Measurements from ENCODE around the gene NCOA3.
A peak's percentile ranks its signal among the peaks of the same experiment; 100 is the strongest.
"Not testable (repeated sequence)": the region's sequence is repeated elsewhere in the genome, so short reads cannot be mapped to it uniquely, and the experiment has no call there.

NCOA3 gene

DNA sequence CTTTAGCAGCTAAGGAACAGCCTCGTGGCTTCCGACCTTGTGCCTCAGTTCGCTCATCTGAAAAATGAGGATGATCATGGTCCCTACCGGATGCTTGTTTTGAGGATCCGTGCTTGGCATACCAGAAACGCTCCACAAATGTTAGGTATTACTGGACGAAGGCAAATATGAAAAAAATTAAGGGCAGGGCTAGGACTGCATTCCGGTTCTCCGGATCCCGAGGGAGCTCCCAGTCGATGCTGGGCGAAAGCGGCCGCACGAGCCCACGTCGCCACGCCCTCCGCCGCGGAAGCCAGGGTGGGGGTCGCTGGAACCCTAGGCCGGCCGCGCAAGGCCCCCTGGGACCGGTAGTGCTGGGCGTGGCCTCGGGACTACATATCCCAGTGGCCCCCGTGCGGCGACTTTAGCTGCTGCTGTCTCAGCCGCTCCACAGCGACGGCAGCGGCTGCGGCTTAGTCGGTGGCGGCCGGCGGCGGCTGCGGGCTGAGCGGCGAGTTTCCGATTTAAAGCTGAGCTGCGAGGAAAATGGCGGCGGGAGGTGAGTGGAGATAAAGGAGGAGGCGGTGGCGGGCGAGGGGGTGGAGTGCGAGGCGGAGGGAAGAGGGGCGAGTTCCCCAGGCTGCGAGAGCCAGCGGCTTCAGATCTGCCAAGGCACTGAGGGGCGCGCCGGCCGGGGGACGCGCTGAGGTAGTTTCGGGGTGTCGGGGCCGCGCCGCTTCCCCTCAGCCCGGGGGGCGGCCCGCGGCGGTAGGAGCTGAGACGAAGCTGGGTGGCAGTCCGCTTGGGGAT, at the start of gene NCOA3:
Gene NCOA3, plus strand, starts transcription at position 406 of the 789 bp plus-strand sequence. CDS start 120,361 bp downstream, outside the sequence.
- DNase-seq (ENCODE audit: low read depth in 2 of 2) = peak; percentile 95

DNA sequence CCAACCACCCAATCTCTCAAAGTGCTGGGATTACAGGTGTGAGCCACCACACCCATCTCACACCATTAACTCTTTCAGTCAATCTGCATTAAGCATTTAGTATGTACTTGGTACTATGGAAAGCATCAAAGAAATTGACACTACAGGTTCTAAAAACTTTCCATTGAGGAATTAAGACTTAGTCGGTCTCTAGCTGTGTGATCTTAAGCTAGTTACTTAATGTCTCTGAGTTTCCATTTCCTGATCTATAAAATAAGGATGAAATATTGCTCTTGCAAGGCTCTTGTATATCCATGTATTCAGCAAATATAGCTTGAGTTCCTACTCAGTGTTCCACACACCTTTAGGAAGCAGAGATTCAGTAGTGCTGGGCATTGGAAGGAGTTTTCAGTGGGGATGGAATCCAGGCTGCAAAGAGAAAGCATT, 48.9 kb upstream of the NCOA3 start:
- DNase-seq (ENCODE audit: low read depth in 2 of 2) = no peak

DNA sequence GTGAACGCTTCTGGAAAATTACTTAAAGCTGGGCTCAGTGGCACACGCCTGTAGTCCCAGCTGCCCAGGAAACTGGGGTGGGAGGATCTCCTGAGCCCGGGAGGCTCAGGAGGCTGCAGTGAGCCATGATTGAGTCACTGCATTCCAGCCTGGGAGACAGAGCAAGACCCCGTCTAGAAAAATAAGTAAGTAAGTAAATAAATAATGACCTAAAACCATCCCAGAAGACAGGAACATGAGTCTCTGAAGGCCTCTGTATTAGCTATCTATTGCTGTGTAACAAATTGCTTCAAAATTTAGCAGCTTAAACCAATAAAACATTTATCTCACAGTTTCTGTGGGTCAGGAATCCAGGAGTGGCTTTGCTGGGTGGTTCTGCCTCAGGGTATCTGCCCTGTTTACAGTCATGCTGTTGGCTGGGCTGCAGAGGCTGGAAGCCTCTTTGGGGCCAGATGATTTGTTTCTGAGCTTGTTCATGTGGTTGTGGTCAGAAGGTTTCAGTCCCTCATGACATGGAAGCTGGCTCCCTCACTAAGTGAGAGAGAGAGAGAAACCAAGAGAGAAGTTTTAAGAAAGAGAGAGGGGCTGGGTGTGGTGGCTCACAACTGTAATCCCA, 48.4 kb upstream of the NCOA3 start:
- peak; percentile 56 to 65 for DNase-seq (ENCODE audit: low read depth in 2 of 2)

DNA sequence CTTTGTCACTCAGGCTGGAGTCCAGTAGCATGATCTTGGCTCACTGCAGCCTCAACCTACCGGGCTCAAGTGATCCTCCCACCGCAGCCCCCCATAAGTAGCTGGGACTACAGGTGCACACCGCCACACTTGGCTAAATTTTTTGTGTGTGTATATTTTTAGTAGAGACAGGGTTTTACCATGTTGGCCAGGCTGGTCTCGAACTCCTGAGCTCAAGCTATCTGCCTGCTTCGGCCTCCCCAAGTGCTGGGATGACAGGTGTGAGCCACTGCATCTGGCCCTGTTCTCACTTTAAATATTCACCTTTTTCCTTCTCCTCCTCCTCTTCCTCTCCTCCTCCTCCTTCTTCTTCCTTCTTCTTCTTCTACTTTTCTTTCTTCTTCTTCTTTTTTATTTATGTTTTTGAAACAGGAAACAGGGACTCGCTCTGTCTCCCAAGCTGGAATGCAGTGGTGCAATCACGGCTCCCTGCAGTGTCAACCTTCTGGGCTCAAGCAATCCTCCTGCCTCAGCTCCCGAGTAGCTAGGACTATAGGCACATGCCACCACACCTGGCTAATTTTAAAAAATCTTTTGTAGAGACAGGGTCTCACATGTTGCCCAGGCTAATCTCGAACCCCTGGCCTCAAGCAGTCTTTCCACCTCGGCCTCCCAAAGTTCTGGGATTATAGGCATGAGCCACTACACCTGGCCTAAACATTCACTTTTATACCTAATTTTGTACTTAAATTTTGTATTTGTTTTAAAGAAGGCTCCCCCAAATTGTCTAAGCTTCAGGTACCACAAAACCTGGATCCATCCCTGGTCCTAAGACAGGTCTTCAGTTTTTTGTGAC, 47.2 kb upstream of the NCOA3 start:
- DNase-seq (ENCODE audit: low read depth in 2 of 2) = no peak

DNA sequence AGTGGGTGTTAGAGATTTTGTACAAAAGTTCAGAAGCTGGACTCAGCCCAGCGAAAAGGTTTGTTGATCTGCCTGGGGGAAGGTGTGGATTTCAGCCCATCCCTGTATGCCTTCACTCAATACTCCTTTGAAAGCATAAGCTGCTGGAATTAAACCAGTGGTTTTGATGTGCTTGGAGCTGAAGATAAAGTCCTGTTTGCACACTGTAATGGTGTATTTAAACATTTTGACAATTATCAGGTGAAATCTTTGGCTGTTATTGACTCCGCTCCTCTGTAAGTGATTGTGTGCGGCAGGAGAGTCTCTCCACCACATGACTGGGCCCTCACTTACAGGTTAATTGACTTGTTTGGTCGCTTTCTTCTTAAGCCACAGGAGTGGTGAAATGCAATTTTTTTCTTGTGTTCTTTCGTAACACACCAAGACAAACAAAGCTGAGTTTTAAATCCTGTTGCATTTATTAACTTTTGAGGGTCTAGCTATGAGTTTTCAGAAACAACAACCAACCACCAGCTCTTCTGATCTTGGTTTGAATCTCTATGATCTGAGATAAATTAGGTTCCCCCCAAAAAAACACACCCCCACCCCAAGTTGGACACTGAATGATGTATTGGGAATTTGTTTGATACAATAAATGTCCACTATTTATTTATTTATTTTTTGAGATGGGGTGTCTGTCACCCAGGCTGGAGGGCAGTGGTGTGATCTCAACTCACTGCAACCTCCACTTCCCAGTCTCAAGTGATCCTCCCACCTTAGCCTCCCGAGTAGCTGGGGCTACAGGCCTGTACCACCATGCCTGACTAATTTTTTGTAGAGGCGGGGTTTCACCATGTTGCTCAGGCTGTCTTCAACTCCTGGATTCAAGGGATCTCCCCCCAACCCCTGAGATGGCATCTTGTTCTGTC, 46.3 kb upstream of the NCOA3 start:
- DNase-seq (ENCODE audit: low read depth in 2 of 2) = no peak

DNA sequence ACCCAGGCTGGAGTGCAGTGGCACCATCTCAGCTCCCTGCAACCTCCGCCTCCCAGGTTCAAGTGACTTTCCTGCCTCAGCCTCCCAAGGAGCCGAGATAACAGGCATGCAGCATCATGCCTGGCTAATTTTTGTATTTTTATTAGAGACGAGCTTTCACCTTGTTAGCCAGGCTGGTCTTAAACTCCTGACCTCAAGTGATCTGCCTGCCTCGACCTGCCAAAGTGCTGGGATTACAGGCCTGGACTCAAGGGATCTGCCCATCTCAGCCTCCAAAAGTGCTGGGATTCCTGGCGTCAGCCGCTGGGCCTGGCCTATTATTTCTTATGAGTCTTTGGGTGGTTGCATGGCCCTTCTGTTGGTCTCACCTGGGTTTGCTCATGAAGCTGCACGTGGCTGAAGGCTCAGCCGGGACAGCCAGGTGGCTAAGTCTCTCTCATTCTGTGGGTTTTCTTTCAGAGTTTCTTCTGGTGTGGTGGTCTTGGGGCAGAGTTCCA, 45.6 kb upstream of the NCOA3 start:
- DNase-seq (ENCODE audit: low read depth in 2 of 2) = no peak

DNA sequence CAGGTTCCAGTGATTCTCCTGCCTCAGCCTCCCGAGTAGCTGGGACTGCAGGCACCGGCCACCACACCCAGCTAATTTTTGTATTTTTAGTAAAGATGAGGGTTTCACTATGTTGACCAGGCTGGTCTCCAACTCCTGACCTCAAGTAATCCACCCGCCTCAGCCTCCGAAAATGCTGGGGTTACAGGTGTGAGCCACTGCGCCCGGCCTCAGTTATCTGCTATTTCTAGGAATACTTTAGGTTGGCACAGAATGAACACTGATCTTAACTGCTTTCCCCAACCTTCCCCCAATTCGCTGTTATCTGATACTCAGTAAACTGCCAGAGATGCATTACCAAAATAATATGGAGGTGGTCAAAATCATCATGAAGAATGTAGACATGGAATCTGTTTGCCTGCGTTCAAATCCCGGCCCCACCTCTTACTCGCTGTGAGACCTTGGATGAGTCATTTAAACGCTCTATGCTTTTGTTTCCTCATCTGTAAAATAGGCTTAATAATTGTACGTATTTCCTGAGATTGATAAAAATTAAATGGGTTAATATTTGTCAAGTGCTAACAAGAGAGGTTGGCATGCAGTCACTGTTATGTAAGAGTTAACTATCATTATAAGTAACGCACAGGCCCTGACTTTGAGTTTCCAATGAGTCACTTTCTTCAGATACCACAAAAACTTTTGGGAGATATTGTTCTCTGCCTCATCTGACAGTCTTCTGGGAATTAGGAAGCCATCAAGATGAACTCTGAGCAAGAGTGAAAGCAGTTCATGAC, 44.5 kb upstream of the NCOA3 start:
- DNase-seq (ENCODE audit: low read depth in 2 of 2) = peak in 1 of 2 donors; percentile 10

DNA sequence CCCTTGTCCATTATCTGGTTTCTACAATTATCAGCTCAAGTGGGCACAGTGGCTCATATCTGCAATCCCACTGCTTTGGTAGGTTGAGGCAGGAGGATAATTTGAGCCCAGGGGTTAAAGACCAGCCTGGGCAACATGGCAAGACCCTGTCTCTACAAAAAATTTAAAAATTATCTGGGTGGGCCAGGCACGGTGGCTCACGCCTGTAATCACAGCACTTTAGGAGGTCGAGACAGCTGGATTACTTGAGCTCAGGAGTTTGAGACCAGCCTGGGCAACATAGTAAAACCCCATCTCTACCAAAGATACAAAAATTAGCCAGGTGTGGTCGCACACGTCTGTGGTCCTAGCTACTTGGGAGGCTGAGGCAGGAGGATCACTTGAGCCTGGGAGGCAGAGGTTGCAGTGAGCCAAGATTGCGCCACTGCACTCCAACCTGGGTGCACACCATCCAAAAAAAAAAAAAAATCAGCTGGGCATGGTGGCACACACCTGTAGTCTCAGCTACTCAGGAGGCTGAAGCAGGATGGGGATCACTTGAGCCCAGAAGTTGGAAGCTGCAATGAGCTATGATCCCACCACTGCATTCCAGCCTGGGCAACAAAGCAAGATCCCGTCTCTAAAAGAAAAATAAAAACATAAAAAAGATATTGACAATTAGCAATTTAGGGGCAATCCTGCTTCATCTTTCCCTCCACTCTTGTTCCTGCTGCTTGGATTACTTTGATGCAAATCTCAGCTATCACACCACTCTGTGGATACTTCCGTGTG, 43.2 kb upstream of the NCOA3 start:
- not testable (repeated sequence) for DNase-seq (ENCODE audit: low read depth in 2 of 2)

DNA sequence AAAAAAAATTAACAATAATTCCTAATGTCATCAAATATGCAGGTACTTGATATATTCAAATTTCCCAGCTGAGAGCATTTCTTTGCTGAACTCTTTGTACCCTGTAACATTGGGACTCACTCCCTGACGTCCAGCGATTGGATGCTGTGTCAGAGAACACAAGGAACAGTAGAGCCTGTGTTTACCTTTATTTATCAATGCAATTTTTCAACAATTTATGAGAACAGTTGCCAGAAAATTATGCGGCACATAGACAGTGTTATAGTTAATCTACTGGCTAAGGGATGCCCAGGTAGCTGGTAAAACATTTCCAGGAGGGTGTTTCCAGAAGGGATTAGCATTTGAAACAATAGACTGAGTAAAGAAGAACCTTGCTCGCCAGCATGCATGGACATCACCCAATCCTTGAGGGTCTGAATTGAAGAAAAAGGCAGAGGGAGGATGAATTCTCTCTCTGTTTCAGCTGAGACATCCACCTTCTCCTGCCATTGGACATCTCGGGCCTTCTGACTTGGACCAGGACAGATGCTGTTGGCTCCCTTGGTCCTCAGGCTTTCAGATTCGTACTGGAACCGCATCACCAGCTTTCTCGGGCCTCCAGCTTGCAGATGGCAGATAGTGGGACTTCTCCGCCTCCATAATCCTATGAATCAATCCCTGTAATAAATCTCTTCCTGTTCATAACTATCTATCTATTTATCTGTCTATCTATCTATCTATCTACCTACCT, 42.2 kb upstream of the NCOA3 start:
- no peak for DNase-seq (ENCODE audit: low read depth in 2 of 2)

DNA sequence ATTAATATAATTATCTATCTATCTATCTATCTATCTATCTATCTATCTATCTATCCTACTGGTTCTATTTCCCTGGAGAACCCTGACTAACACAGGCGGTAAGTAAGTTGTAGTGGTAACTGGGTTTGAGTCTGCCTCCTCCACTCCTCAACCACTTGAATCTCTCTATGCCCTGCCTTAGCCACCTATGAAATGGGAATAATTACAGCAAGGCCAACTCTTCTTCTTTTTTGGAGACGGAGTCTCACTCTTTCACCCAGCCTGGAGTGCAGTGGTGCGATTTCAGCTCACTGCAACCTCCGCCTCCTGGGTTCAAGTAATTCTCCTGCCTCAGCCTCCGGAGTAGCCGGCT, 41.0 kb upstream of the NCOA3 start:
- not testable (repeated sequence) for DNase-seq (ENCODE audit: low read depth in 2 of 2)

DNA sequence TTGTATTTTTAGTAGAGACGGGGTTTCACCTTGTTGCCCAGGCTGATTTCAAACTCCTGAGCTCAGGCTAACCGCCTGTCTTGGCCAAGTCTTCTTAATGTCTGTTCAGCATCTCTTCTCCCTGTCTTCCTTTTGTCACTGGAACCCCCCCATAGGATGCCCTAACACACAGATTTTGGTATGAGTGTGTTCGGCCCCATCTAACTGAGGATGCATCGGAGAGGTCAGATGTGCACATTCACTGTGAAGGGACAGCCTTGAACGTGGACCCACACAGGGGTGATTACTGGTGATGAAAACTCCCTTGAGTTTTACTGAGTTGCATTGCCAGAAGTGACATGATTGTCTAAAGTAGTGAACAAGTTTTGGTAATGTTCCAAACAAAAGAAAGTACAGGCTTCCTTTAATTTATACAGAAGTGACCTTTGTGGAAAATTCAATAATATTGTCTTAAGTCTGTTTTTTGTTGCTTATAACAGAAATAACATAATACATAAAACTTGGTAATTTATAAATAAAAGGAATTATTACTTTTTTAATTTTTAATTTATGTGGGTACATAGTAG, 40.5 kb upstream of the NCOA3 start:
- no peak for DNase-seq (ENCODE audit: low read depth in 2 of 2)

DNA sequence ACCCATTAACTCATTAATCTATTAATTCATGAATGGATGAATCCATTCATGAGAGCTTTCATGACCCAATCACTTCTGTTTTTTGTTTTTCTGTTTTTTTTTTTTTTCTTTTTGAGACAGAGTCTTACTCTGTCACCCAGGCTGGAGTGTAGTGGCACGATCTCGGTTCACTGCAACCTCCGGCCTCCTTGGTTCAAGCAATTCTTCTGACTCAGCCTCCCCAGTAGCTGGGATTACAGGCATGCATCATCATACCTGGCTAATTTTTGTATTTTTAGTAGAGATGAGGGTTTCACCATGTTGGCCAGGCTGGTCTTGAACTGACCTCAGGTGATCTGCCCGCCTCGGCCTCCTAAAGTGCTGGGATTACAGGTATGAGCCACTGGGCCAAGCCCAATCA, 39.8 kb upstream of the NCOA3 start:
- DNase-seq (ENCODE audit: low read depth in 2 of 2) = not testable (repeated sequence)

DNA sequence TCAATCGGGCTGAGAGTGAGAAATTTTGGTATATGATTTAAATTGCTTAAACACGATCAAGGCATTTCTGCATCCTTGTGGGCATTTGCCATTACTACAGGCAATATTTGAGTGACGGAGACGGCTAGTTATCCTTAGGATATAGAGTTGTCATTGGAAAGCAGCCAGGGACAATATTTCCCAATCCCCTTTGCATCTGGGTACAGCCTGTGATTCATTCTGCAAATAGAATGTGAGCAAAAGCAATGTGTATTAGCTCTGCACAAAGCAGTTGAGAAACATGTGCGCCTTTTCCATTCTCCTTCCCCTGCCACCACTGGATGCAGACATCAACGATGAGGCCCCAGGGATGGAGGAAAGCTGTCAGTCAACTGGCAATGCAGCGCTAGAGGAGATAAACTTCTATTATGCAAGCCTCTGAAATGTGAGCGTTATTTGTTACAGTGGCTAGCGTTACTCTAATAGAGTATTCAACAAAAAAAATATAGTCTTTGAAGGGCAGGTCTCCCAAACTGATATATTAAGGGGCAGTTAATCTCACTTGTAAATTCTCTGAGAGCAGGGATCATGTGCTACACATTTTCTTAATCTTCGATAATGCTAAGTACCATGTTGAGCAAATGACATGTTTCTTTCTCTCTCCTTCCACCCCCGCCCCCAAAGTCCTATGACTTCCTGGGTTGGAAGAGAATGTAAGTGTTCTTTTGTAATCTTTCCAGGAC, 37.1 kb upstream of the NCOA3 start:
- DNase-seq (ENCODE audit: low read depth in 2 of 2) = no peak

DNA sequence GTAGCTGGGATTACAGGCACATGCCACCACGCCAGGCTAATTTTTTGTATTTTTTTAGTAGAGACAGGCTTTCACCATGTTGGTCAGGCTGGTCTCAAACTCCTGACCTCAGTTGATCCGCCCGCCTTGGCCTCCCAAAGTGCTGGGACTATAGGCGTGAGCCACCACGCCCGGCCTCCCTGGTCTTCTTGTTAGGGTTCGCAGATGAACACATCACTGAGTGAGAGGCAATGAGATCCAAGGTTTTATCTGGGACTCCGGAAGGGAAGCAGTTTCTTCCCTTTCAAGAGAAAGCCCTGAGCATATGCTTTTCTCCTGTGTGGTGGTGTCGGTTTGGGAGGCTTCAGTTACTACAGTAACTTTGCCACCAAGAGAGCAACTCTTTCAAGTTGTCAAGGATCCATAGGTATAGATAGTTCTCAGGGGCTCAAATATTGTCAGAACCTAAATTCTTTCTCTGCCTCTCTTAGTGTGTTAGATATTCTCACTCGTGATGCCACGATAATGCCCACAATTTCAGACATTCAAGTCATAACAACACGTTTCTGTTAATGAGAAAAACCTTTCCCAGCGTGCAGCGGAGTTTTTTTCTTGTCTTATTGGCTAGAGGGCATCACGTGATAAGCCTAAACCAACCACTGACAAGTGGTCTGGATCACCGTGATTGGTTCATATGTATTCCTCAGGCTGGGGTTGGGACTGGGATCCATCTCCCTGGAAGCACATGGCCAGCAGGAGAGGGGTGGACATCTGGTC, 36.2 kb upstream of the NCOA3 start:
- no peak for DNase-seq (ENCODE audit: low read depth in 2 of 2)

DNA sequence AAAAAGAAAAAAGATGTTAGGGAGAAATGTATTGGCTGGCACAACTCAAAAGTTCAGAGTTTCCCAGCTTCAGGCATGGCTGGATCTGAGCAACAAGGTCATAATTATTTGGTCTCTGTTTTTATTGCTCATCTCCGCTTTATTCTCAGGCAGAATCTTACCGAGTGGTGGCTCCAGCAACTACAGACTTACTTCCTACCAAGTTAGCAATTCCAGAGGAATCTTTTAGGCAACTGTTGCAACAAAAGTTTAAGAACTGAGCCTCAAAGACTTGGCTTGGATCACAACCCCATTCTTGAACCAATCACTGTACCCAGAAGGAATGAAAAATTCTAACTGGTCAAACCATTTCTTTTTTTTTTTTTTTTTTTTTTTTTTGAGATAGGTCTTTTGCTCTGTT, 35.5 kb upstream of the NCOA3 start:
- no peak for DNase-seq (ENCODE audit: low read depth in 2 of 2)

DNA sequence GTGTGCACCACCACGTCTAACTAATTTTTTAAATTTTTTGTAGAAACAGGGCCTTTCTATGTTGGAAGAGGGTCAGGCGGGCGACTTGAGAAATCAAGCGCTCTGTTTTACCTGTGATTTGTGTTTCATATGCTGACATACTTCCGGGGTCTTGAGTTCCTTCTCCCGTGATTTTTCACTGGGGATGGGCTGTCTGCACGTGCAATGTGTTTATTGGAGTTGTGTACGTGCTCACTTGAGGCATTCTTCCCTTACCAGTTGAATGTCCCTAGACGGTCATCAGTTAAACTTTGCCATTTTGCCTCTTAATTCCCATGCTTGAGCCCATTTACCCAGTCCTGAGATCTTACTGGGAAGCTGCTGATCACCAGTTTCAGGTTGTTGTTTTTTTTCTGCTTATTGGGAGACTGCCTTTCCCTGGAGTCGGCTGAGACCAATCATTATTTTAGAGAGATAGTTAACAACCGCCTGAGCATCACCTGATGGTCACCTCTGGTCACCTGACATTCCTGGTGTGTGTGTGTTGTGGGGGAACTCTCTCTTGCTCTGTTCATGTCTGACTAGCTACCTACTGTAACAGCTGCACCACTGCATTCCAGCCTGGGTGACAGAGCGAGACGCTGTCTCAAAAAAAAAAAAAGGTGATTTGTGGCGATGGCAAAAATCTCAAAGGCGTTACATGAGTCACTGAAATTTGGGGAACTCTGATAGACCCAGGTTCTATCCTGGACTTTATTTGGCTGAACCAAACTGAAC, 34.8 kb upstream of the NCOA3 start:
- DNase-seq (ENCODE audit: low read depth in 2 of 2) = no peak

All from stimulated activated CD8-positive, alpha-beta memory T cell treated with anti-CD3 and anti-CD28 coated beads, Interleukin-15, amount 100 ng/mL, for 48 hours (primary cell).